Measurements from ENCODE around the gene PYDC1.
"Not testable (repeated sequence)": the region's sequence is repeated elsewhere in the genome, so short reads cannot be mapped to it uniquely, and the experiment has no call there.

PYDC1 gene

GRCh38 chr16:31199430-31200041 lies 17.4 kb downstream of the PYDC1 start:
- no peak overlapping the region for H3K4me3 ChIP-seq (ENCODE audit: low read depth, low read length)
- TF ChIP-seq CTCF (IDR thresholded peaks at IDR 0.05; ENCODE audit: borderline replicate concordance, insufficient read depth, low read depth, low read length): no peak

- TF ChIP-seq CTCF (IDR thresholded peaks at IDR 0.05; ENCODE audit: borderline replicate concordance, insufficient read depth, low read depth, low read length): no peak
- no peak overlapping the region for H3K4me3 ChIP-seq (ENCODE audit: low read depth, low read length)
These were observed 18.6 kb downstream of the PYDC1 start for GRCh38 chr16:31198207-31198882.

GRCh38 chr16:31196324-31197088 lies 20.4 kb downstream of the PYDC1 start:
- no peak for TF ChIP-seq CTCF (IDR thresholded peaks at IDR 0.05; ENCODE audit: borderline replicate concordance, insufficient read depth, low read depth, low read length)
- H3K4me3 ChIP-seq (ENCODE audit: low read depth, low read length): no peak overlapping the region

GRCh38 chr16:31195861-31196260 lies 21.1 kb downstream of the PYDC1 start:
- H3K4me3 ChIP-seq (ENCODE audit: low read depth, low read length): not testable (repeated sequence)

- no peak for TF ChIP-seq CTCF (IDR thresholded peaks at IDR 0.05; ENCODE audit: borderline replicate concordance, insufficient read depth, low read depth, low read length)
- H3K4me3 ChIP-seq (ENCODE audit: low read depth, low read length): no peak overlapping the region
These were observed 22.0 kb downstream of the PYDC1 start for GRCh38 chr16:31194898-31195297.

GRCh38 chr16:31193874-31194273 lies 23.1 kb downstream of the PYDC1 start:
- TF ChIP-seq CTCF (IDR thresholded peaks at IDR 0.05; ENCODE audit: borderline replicate concordance, insufficient read depth, low read depth, low read length): no peak
- no peak overlapping the region for H3K4me3 ChIP-seq (ENCODE audit: low read depth, low read length)

GRCh38 chr16:31192856-31193642 lies 23.9 kb downstream of the PYDC1 start:
- TF ChIP-seq CTCF (IDR thresholded peaks at IDR 0.05; ENCODE audit: borderline replicate concordance, insufficient read depth, low read depth, low read length): no peak
- H3K4me3 ChIP-seq (ENCODE audit: low read depth, low read length): no peak overlapping the region
